Body of pancreas (tissue), 4 donors: ENCODE data around the gene PKN3.

Experiments
- POLR2A ChIP-seq, 3 donors: fragments of 450-650 bp; IDR thresholded peaks; one replicate each; pipeline ENCODE4 v1.6.1; 2016; ENCODE audit warnings: antibody characterized with exemption in 3 of 3, mild to moderate bottlenecking in 2 of 3
- TF ChIP-seq, protein P1 (sequence below), 7 experiments: fragments of 450-650 bp in 4 of 7; fragments of 200-600 bp in 3 of 7; sonication (generic) in 3 of 7; IDR thresholded peaks; one replicate each; pipeline ENCODE4 v1.5.1; 2016 to 2019; ENCODE audit warnings: antibody characterized with exemption in 7 of 7

DNA sequence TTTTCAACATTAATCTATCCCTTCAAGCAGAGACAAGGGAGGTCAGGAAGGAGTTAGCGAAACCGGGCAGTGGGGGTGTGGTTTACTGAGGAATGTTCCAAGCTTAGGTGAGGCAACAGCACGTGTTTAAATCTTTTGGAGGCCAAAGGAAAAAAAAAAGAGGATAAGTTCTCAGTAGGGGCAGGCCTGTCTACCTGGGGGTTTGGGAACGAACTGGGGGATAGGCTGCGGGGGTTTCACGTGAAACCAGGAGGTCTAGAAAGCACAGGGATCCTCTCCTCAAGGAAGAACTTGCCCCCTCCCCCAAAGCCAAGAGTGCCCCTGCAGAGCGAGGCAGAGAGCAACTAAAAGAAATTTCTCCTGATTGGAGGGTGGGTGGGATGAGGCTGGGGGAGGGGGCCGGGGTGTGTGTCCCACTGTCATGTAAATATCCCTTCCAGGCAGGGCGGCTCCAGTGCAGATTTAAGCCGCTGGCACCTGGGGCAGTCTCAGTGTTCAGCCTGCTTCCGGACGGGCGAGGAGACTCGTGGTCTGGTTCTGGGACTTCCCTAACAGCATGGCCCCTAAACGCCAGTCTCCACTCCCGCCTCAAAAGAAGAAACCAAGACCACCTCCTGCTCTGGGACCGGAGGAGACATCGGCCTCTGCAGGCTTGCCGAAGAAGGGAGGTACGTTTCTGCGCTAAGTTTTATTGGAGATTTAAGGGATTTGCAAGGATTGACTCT, 18.8 kb upstream of the PKN3 start:
- TF ChIP-seq POLR2A (IDR thresholded peaks at IDR 0.05), result peak in 2 of 3 donors; percentile 30 to 43
- TF ChIP-seq, protein P1, sequence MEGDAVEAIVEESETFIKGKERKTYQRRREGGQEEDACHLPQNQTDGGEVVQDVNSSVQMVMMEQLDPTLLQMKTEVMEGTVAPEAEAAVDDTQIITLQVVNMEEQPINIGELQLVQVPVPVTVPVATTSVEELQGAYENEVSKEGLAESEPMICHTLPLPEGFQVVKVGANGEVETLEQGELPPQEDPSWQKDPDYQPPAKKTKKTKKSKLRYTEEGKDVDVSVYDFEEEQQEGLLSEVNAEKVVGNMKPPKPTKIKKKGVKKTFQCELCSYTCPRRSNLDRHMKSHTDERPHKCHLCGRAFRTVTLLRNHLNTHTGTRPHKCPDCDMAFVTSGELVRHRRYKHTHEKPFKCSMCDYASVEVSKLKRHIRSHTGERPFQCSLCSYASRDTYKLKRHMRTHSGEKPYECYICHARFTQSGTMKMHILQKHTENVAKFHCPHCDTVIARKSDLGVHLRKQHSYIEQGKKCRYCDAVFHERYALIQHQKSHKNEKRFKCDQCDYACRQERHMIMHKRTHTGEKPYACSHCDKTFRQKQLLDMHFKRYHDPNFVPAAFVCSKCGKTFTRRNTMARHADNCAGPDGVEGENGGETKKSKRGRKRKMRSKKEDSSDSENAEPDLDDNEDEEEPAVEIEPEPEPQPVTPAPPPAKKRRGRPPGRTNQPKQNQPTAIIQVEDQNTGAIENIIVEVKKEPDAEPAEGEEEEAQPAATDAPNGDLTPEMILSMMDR (IDR thresholded peaks at IDR 0.05), result no peak
